Gastrocnemius medialis (tissue), 4 donors: ENCODE data around the gene PML.

Experiments
- POLR2A ChIP-seq, 2 donors: fragments of 450-650 bp; IDR thresholded peaks; one replicate each; pipeline ENCODE4 v1.6.1; 2017; ENCODE audit warnings: antibody characterized with exemption in 2 of 2, mild to moderate bottlenecking in 2 of 2, moderate library complexity in 2 of 2
- TF ChIP-seq, protein P1 (sequence below), 5 experiments: fragments of 450-650 bp in 3 of 5; fragments of 200-600 bp in 2 of 5; sonication (generic) in 2 of 5; IDR thresholded peaks in 4 of 5; conservative IDR thresholded peaks in 1 of 5; 1 replicate in 4 of 5; 2 replicates in 1 of 5; pipeline ENCODE4 v1.5.1; 2016 to 2019; ENCODE audit warnings: antibody characterized with exemption in 5 of 5, mild to moderate bottlenecking in 3 of 5, moderate library complexity in 3 of 5

DNA sequence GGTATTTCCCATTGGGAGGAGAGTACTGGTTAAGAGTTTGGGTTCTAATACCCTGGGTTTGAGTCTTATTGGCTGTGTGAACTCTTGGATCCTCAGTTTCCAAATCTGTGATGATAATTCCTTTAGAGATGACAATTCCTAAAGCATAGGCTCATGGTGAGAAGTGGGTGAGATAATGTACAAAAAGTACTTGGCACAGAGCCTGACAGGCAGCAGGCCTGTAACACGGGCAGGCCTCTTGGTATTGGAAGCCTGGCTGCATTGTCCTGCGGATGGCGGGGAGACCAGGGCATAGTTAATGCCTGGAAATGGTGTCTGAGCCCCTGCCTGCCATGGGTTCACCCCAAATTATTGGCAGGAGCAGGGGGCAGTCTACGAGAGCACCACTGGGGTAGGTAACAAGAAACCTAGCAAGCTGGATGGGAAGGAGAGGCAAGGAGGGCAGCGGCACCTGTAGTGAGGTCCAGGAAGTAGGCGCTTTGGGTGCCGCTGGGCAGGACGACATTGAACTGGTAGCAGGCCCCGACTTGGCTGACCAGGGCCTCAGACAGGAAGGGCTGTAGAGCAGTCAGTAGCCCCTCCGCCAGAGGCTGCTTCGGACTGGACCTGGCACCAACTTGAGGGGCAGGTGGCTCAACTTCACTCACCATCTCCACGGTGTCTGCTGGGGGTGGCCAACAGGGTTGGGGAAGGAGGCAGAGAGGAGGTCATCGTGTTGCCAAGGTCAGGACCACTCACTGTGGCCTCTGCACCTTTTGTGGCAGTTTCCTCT is 10.1 kb upstream of the PML start:
- no peak for TF ChIP-seq POLR2A (IDR thresholded peaks at IDR 0.05)
- TF ChIP-seq, protein P1, sequence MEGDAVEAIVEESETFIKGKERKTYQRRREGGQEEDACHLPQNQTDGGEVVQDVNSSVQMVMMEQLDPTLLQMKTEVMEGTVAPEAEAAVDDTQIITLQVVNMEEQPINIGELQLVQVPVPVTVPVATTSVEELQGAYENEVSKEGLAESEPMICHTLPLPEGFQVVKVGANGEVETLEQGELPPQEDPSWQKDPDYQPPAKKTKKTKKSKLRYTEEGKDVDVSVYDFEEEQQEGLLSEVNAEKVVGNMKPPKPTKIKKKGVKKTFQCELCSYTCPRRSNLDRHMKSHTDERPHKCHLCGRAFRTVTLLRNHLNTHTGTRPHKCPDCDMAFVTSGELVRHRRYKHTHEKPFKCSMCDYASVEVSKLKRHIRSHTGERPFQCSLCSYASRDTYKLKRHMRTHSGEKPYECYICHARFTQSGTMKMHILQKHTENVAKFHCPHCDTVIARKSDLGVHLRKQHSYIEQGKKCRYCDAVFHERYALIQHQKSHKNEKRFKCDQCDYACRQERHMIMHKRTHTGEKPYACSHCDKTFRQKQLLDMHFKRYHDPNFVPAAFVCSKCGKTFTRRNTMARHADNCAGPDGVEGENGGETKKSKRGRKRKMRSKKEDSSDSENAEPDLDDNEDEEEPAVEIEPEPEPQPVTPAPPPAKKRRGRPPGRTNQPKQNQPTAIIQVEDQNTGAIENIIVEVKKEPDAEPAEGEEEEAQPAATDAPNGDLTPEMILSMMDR (IDR thresholded peaks at IDR 0.05 in 4 of 5, conservative IDR thresholded peaks at IDR 0.05 in 1 of 5), result no peak
